GM18508 (cell line): ENCODE results near the gene BTBD16.

Source experiments
- ATAC-seq: cut with Tn5 transposase; IDR thresholded peaks from one replicate; pipeline ENCODE4 v1.9.1; 2021; ENCODE audit warnings: moderate number of reproducible peaks; ENCODE audit not compliant: insufficient read depth, unreplicated experiment

The BTBD16 gene

DNA sequence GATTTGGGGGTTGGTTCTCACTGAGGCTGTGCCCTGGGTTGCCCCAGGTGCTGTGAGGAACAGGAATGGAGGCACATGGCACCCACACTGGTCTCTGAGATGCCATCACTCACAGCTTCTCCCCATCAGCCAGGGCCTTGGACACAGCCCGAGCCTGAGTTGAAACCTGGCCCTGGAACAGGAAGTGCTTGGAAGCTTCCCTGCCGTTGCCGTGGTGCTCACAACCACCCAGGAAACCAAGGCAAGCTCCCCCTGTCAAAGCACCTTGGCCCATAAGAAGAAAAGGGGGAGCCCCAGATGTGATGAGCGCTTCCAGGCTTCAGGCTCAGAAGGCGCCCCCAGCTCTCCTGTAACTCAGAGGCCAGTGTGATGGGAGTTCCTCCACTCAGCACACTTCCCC is at the start of gene BTBD16:
Gene BTBD16, plus strand, starts transcription at position 221 of the 400 bp plus-strand sequence. CDS start 3,786 bp downstream, outside the sequence.
- ATAC-seq: no peak

DNA sequence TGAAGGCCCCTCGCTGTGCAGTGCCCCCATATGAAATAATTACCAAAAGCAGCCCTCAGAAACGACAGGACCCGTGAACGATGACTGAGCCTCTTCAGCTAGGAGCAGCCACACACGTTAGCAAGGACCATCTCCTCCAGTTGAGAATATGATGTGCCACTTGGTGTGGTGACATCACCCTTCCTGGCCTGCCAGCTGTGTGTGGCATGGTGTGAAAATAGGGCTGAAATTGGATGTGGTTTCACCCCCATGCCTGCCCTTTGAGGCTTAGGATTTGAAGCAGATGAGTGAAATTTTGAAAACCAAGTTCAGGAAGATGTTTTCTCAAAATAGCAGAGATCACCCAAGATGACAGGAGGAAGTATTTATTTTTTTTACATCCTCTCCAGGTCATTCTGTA is 49.1 kb upstream of the BTBD16 start:
- ATAC-seq: no peak

DNA sequence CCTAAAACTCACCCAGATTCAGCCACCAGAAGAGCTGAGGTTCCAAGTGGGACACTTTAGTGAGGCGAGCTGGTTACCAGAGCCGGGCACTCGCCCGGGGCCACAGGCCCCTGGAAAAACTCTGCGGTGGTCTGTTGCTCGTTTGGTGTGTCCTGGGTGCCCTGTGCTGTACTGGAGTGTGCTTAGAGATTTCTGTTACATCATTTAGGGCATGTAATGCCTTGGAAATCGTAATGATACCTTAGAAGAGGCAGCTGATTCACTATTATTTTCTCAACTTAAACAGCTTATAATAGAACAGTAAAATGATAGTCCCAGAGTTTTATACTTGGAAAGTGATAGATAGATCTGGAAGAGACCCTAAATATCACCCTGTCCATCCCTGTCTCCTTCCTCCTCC is 48.5 kb upstream of the BTBD16 start:
- no peak for ATAC-seq

DNA sequence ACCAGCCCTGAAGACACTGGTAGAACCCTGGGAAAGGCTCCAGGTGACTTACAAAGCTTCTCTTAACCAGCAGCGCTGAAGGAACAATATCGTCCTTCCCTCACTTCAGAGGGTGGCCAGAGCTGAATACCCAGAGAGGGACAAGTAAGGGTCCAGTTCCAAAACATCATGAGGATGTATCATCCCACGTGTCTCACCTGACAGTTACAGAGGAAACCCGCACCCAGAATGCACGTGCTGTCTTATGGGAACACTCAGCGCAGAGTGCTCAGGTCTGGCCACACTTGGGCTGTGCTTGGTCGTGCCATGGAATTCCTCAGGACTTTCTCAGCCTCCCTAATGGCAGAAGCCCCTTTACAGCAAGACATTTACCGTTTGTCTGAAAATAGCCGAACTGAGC is 46.9 kb upstream of the BTBD16 start:
- no peak for ATAC-seq

DNA sequence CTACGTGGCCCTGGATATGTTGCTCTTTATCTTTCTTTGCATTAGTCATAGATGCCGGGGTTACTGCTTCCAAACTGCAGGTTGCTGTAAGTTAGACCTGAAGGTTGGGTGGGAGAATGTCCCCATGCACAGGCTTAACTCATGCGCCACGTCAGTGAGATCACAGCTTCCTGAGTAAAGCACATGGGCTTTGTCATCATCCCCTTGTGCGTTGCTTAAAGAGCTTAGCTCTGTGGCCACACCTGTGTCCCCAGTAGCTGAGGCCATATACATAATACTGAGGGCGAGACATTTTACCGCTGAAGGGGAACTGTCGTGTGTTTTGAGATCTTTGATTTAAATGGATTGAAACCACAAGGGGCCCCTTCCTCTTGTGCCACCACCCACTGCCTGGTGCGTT is 45.8 kb upstream of the BTBD16 start:
- no peak for ATAC-seq

DNA sequence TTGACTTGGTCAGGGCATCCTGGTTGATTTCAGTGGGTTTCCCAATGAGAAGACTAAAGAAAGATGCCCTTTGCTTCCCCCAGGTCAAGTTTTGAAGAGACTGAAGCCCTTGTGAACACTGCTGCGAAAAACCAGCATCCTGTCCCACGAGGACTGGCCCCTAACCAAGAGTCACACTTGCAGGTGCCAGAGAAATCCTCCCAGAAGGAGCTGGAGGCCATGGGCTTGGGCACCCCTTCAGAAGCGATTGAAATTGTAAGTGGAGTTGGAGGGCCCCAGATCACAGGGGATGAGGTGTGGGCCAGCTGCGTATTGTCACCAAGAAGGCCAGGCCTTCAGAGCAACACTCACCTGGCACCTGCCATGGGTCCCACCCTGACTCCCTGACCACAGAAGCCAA is 43.3 kb upstream of the BTBD16 start:
- ATAC-seq: no peak

DNA sequence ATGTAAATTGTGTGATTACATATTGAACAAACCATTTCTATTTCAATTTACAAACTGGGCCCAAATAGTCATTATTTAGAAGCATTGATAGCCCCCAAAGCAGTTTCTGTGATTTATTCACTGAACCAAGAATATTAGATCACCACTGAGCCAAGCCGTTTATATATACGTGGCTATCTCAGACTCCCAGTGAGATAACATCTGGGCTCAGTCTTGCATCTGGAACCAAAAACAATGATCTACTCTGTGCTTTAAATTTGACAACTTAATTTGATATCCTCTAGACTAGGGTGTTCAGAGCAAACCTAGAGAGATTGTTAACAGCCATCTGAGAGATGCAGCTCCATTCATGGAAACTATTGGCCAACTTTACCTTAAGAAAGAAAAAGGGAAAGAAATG is 41.4 kb upstream of the BTBD16 start:
- no peak for ATAC-seq

DNA sequence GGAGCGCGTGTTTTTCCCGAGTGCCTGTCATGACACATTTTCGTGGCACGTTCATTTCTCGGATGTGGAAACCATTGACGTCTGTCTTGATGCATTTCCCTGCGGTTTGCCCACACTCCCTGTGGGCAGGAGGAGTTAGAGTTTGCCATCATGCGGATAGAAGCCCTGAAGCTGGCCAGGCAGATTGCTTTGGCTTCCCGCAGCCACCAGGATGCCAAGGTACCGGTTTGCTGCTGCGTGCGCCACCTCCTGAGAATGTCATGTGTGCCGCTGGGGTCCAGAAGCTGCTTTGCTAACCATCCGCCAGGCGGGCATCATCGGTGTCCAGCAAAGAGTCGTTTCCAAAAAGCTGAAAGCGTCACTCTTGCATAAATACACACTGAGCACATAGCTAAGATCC is 40.9 kb upstream of the BTBD16 start:
- no peak for ATAC-seq

DNA sequence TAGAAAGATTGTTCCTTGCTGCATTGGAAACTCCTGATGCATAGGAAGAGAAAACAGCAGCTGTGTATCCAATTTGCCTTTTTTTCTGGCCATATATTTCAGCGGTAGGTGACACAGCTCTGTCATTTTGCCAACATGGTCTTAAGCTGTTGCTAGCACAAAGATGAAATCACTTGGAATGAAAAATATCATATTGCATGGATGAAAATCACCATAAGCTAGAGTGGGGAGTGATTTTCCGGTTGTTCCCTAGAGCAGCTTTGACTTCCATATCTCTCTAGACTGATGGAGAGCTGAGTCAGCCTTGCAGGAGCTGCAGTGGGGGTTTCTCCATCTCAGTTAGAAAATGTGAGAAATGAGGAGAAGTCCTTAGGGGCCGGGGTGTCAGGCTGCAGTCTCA is 38.3 kb upstream of the BTBD16 start:
- ATAC-seq: no peak

DNA sequence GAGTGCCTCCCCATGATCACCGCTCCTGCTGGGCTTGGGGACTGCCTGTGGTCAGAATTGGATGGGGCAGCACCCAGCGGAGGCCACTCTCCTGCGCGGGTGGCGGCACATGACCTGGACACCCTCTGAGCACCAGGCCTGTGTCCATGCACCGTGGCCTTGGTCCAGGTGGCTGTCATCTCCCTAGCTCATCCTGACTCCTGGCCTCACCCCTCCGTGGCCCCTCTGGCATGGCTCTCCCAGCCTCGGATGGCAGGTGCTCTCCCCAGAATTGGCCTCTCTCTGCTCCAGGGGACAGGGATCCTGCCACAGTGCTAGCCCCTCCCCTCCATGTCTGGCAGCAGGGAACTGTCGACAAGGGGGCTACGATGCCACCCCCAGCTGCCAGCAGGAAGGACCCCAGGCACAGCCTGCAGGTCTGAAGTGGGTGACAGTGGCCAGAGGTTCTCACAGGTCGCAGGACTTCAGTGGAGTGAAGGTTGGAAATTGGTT is 37.2 kb upstream of the BTBD16 start:
- no peak for ATAC-seq

DNA sequence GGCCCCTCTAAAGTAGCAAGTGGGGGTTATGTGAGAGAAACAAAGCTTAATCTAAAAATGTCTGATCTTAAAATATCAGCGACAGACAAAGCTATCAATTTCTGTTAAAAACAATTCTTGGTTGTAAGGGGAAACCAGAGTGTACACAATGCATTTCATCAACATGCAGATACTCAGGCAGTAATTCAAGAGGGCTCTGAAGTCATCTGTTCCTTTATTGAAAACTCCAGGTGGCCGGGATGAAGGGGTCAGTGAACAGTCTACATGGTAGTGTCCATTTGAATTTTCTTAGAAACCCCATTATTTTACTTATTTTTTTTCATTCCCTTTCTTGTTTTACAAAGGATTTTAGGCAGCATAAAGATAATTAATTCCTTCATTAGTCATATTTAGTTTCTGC is 36.7 kb upstream of the BTBD16 start:
- no peak for ATAC-seq

DNA sequence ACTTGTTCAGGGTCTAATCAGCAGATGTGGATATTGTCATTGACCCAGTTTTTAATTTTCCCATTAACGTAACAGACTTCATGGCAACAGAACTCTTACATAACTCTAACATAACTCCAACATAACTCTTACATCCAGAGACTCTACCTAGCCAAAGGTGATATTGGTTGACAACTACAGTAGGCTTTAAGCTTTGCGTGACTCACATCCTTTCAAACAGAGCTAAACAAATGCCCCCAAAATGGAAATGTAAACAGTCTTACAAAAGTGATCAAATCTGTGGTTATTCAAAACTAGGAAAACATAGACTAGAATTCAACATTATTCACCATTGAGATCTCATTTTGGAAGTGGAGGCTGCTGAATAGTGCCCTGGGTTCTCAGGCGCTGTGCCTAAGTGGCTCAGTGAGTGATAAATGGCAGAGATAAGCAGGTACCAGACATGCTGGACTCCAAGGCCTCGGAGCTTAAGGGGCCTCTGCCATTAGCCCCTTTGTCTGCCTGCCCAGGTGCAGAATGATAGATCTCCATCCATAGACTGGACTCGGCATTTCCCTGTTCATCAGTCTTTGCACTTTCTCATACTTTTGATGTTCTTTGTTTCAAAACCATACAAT is 34.3 kb upstream of the BTBD16 start:
- no peak for ATAC-seq

DNA sequence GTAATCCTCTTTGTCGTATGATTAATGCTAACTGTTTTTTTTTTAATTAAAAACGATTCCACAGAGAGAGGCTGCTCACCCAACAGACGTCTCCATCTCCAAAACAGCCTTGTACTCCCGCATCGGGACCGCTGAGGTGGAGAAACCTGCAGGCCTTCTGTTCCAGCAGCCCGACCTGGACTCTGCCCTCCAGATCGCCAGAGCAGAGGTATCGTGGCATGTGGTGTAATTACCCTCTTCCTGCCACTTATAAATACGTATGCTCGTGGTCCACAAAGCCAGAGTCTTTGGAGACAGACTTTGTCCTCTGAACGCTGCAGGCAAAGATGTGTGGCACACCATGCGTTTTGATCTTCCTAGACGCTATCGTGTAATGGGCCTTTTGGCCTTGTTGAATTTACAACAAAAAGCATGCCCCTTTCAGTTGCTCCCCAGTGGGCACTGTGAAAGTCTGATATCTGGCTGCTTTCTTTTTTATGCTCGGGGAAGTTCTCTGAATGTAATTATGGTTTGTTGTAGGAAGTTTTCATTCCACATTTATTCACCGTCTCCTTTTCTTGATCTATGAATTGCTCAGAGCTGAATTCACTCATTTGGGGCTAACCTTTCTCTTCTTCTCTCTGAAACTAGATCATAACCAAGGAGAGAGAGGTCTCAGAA is 33.6 kb upstream of the BTBD16 start:
- no peak for ATAC-seq

DNA sequence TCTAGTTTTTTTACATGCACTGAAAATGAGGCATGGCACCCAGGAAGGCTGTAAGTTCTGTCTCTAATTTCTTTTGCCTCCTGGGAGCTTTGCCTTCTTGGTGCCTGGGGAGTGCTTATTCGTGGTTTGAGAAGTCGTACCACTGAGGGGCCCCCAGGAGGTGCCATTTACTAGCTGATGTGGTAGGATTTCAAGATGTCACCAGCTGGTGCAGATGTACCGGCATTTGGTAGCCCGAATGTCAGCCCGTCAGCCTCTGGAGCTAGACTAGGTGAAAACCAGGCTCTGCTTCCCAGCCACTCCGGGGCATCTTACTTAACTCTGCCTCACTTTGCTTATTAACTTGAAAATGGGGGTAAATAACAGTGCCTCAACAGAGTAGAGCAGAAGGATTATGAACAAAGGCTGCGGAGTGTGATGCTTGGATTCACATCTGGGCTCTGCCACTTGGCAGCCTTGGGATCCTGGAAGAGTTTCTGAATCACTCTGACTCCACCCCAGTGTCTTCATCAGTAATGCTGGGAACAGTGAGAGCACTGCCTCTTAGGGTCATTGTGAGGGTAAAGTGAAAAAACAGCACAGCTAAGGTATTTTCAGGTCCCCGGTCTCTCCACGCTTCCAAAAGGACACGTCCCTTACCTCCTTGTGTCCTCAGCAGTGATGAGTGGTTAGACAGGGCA is 31.4 kb upstream of the BTBD16 start:
- ATAC-seq: no peak

DNA sequence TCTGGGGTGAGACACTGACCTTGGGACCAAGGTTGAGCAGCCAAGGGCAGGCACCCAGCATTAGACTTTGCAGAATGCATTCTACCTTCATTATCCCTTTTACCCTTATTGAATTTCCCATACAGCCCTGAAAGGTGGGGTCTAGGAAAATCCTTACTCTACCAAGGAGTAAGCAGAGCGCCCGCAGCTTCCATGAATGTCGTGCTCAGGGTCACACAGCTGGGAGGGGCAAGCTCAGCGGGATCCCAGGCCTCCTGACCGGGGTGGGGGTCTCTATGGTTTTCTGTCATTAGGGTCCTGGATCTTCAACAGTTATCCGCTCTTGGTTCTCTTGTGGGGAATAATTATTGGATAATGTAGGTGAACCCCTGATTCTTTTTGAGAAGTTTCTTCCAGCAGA is 30.7 kb upstream of the BTBD16 start:
- no peak for ATAC-seq

DNA sequence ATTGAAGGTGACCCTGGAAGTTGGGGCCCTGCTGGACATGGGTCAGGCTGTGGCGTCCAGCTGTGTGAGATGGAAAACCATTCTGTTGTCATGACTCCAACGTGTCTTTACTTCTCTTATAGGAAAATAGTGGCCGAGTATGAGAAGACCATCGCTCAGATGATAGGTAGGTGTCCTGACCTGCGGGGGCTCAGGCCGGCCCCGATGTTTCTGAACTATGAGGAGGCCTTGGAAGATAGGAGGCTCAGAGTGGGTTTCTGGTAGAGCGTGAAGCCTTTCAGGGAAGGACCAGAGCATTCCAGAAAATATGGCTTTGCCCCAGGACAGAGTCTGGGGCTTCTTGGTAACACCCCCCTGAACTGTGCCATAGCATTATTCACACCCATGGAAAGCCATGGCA is 29.3 kb upstream of the BTBD16 start:
- no peak for ATAC-seq

DNA sequence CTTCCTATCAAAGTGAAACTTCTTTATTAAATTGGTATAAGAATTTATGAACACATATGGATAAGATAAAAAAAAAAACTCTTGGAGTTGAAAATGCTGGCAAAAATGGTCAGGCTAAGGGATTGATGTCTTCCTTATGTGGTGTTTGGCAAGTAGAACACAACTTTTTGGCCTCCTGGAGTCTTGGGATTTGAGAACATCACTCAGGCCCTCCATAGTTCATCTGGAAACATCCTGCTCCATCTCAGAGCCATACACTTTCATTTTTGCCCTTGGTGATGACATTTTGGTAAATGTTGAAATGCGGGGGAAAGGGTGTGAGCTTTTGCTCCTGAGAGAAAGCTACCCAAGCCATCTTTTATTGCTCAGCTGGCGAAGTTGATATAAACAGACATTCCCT is 27.5 kb upstream of the BTBD16 start:
- no peak for ATAC-seq

DNA sequence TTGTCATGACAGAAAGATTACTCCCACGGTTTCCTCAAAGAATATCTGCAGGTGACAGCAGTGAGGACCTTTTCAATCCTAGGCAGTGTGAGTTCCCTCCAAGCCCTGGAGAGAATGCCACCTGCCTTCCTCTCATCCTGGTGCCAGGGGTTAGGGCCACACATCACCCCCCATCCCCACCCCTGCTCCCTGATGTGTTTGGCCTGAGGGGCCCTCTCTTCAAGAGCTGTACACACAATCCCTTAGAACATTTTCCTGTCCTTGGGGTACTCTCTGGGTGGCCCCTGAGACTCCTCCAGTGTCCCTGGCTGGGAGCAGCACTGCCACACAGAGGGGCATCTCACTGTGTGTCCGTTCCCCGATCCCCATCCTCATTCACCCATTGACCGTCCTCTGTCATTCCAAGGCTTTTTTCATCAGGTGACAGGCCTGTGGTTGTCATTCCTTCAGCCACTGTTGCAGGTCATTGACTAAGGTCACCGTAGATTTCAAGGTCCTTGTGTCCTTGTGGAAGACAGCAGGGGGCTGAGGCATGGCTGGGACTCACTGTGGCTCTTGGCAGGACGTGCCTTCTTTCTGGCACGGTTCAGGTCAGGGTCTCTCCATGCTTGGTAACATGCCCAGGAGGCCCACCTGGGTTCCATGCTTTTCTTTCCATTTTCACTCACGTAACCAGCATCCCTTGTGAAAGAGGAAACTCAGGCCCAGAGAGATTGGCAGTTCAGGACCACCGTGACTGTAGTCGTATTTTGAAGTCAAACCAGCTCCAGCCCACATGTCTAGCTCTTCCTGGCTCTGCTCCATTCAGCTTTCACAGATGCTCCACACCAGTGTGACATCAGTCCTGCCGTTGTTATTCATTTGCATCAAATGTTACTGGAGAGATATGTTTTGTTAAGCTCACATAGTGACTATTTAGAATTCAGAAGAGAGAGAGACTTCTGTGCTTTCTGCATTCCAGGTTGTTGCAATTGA is 26.8 kb upstream of the BTBD16 start:
- no peak for ATAC-seq

DNA sequence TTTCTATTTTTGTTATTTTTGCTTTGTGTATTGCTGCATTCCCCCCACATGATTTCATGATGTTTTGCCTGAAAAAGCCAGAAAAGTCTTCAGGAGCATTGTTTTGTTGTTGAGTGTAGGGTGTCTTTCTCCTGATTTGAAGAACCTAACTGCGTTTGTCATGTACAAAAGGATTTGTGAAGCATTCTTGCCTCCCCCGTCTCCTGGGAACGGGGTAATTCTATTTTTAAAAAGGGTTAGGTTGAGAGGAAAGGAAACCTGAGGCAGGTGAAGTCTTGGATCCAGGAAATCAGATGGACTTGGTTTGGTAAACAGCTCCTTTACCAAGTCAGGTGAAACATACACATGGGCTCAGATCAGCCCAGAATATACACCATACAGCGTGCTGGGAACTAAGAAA is 26.0 kb upstream of the BTBD16 start:
- ATAC-seq: no peak

DNA sequence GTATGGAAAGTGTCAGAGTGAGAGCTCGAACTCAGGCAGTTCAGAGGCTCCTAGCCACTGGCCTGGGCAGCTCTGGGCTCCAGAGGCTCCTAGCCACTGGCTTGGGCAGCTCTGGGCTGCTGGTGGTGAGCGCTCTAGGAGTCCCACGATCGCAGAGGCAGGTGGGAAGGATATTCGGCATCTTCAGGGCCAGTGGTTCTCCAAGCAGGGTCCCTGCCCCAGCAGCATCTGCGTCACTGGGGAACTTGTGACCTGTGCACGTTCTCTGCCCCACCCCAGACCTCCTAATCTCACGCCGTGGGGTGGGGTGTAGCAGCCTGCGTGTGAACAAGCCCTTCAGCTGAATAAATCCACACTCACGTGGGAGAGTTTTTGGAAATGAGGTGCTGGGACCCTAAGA is 25.2 kb upstream of the BTBD16 start:
- ATAC-seq: no peak
